Muscle layer of duodenum (tissue), 2 donors: ENCODE measurements around the gene SCAMP2.
A peak's percentile ranks its signal among the peaks of the same experiment; 100 is the strongest.

Experiments
- H3K27ac ChIP-seq: one replicate; pipeline ENCODE4 v1.7.0; 2013; ENCODE audit warnings: mild to moderate bottlenecking, low read length
- H3K27me3 ChIP-seq: one replicate; pipeline ENCODE4 v1.7.0; 2013; ENCODE audit warnings: low read depth, mild to moderate bottlenecking, control low read depth, low read length
- H3K36me3 ChIP-seq, 2 donors: one replicate each; pipeline ENCODE4 v1.7.0; 2013; ENCODE audit warnings: low read length in 2 of 2, control low read depth in 1 of 2, mild to moderate bottlenecking in 1 of 2; ENCODE audit not compliant: insufficient read depth in 2 of 2, control insufficient read depth in 1 of 2
- H3K4me1 ChIP-seq, 2 donors: one replicate each; pipeline ENCODE4 v1.7.0; 2013; ENCODE audit warnings: low read length in 2 of 2, mild to moderate bottlenecking in 2 of 2, control low read depth in 1 of 2, moderate library complexity in 1 of 2; ENCODE audit not compliant: insufficient read depth in 2 of 2, control insufficient read depth in 1 of 2
- H3K4me3 ChIP-seq, 2 donors: one replicate each; pipeline ENCODE4 v1.7.0; 2013; ENCODE audit warnings: low read length in 2 of 2, low read depth in 1 of 2, mild to moderate bottlenecking in 1 of 2
- H3K9me3 ChIP-seq, 2 donors: one replicate each; pipeline ENCODE4 v1.7.0; 2013; ENCODE audit warnings: low read length in 2 of 2, control low read depth in 1 of 2, mild to moderate bottlenecking in 1 of 2; ENCODE audit not compliant: control insufficient read depth in 1 of 2
- donor health status: healthy.

SCAMP2 gene

GRCh38 chr15:74801311-74801997 is 71.7 kb downstream of the SCAMP2 start:
- Histone ChIP-seq H3K36me3 (peaks cover 32 to 45% of the 10 kb centered on the region in 2 donors), H3K9me3 (no peaks in the 10 kb centered on the region), H3K27ac (no peak overlapping the region), H3K27me3 (no peaks in the 10 kb centered on the region), H3K4me3 (no peak overlapping the region), H3K4me1 (peaks cover 4 to 11% of the 10 kb centered on the region in 2 donors)

- H3K27ac ChIP-seq = no peak overlapping the region
- H3K36me3 ChIP-seq = peaks cover 32 to 45% of the 10 kb centered on the region in 2 donors
- H3K4me3 ChIP-seq = no peak overlapping the region
- H3K27me3 ChIP-seq = no peaks in the 10 kb centered on the region
- no peaks in the 10 kb centered on the region for H3K9me3 ChIP-seq
- H3K4me1 ChIP-seq = peaks cover 4 to 11% of the 10 kb centered on the region in 2 donors
Observed at GRCh38 chr15:74800559-74801094, 72.5 kb downstream of the SCAMP2 start.

GRCh38 chr15:74799856-74800558 is 73.2 kb downstream of the SCAMP2 start:
- Histone ChIP-seq H3K4me1 (peaks cover 4 to 11% of the 10 kb centered on the region in 2 donors), H3K36me3 (peaks cover 32 to 45% of the 10 kb centered on the region in 2 donors), H3K9me3 (no peaks in the 10 kb centered on the region), H3K27ac (peak overlapping the region; percentile 29), H3K27me3 (no peaks in the 10 kb centered on the region), H3K4me3 (no peak overlapping the region)

DNA sequence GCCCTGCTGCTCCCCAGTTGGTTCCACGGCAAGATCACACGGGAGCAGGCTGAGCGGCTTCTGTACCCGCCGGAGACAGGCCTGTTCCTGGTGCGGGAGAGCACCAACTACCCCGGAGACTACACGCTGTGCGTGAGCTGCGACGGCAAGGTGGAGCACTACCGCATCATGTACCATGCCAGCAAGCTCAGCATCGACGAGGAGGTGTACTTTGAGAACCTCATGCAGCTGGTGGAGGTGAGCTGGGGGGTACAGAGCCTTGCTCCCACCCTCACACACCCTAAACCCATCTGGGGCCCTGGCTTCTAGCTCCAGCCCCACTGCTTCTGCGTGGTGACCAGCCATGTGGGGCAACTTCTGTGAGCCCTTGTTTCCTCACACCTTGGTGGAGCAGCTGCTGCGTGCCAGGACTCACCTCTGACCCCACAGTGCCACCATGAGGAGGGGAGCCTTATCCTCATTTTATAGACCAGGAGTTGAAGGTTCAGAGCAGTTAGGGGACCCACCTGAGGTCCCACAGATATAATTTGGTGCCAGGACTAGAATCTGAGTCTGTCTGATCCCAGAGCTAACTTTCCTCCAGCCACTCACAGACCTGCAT is 73.8 kb downstream of the SCAMP2 start:
- Histone ChIP-seq H3K4me1 (peaks cover 4 to 11% of the 10 kb centered on the region in 2 donors), H3K36me3 (peaks cover 32 to 45% of the 10 kb centered on the region in 2 donors), H3K4me3 (no peak overlapping the region), H3K27ac (peak overlapping the region; percentile 29), H3K9me3 (no peaks in the 10 kb centered on the region), H3K27me3 (no peaks in the 10 kb centered on the region)

DNA sequence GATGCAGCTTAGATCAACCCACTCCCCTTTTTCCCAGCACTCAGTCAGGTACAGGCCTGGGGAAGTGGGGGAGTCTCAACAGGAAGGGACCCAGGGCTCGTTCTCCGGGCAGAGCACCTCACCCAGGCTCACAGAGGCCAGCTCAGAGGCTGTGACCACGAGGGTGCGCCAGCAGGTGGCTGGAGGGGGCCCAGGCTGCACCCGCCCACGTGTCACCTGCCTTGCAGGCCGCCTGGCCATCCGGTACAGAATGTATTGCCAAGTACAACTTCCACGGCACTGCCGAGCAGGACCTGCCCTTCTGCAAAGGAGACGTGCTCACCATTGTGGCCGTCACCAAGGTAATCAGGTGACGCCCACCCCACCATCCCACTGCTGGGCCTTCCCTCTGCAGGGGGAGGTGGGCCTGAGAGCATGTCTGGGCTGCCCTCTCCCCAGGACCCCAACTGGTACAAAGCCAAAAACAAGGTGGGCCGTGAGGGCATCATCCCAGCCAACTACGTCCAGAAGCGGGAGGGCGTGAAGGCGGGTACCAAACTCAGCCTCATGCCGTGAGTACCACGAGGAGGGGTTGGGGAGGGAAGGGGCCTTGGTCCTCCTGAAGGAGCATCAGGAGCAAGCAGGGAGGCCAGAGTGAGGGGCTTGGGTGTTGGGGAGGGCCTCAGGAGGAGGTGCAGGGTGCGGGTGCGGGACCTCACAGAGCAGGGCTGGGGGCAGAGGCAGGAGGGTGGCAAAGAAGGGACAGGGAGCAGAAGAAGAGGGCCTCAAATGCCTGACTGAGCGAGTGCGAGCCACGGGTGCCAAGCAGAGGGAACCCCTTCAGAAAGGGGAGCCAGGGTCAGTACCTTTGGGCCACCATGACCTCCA is 74.5 kb downstream of the SCAMP2 start:
- no peak overlapping the region for H3K27ac ChIP-seq
- no peaks in the 10 kb centered on the region for H3K9me3 ChIP-seq
- H3K4me3 ChIP-seq = no peak overlapping the region
- no peaks in the 10 kb centered on the region for H3K27me3 ChIP-seq
- peaks cover 25 to 43% of the 10 kb centered on the region in 2 donors for H3K36me3 ChIP-seq
- peaks cover 4 to 11% of the 10 kb centered on the region in 2 donors for H3K4me1 ChIP-seq

GRCh38 chr15:74795966-74796625 is 77.1 kb downstream of the SCAMP2 start:
- no peak overlapping the region for H3K27ac ChIP-seq
- H3K4me3 ChIP-seq = no peak overlapping the region
- H3K27me3 ChIP-seq = no peaks in the 10 kb centered on the region
- H3K9me3 ChIP-seq = no peaks in the 10 kb centered on the region
- peaks cover 11 to 18% of the 10 kb centered on the region in 2 donors for H3K36me3 ChIP-seq
- peaks cover 13 to 35% of the 10 kb centered on the region in 2 donors for H3K4me1 ChIP-seq

DNA sequence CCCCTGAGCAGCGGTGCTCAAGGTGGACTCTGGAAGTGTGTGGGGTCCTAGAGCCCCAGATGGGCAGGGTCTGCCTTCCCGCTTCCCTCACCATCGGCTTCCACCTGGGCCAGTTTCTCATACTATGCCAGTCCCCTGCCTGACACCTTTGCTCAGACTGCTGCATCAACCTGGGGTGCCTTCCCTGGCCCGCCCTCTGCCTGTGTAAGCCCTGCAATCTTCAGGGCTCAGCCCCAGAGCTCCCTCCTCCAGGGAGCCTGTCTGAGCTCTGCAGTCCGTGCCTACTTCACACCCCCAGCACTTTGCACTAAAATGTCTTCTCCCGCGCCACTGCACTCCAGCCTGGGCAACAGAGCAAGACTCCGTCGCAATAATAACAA is 78.2 kb downstream of the SCAMP2 start:
- H3K9me3 ChIP-seq = no peaks in the 10 kb centered on the region
- H3K4me3 ChIP-seq = no peak overlapping the region
- H3K27ac ChIP-seq = no peak overlapping the region
- no peaks in the 10 kb centered on the region for H3K27me3 ChIP-seq
- peaks cover 7 to 16% of the 10 kb centered on the region in 2 donors for H3K36me3 ChIP-seq
- H3K4me1 ChIP-seq = peaks cover 24 to 39% of the 10 kb centered on the region in 2 donors

GRCh38 chr15:74794248-74794969 is 78.8 kb downstream of the SCAMP2 start:
- Histone ChIP-seq H3K4me3 (no peak overlapping the region), H3K4me1 (peaks cover 26 to 40% of the 10 kb centered on the region in 2 donors), H3K27me3 (no peaks in the 10 kb centered on the region), H3K9me3 (no peaks in the 10 kb centered on the region), H3K27ac (no peak overlapping the region), H3K36me3 (peaks cover 3 to 11% of the 10 kb centered on the region in 2 donors)
